CD4-positive, alpha-beta memory T cell (primary cell): ENCODE data around the gene HTR3A. TPM values are rescaled to one million over a fixed set of nuclear protein-coding genes. Genes with fewer than 3 reads are reported as not detected.

Source experiments
- CTCF ChIA-PET: fragments of 350-600 bp; sonication (Branson Sonifier 250); formaldehyde crosslinking; loops from one replicate; lab custom pipeline; 2021; ENCODE audit warnings: inconsistent platforms; ENCODE audit not compliant: partially characterized antibody; lab: Charles Lee
- POLR2A ChIA-PET: fragments of 350-600 bp; sonication (Branson Sonifier 250); formaldehyde crosslinking; loops from one replicate; lab custom pipeline; 2021; ENCODE audit not compliant: partially characterized antibody; lab: Charles Lee
- DNase-seq, 5 donors: peaks; one replicate each; pipeline versions ENCODE4 v3.0.0 to v3.0.0-alpha.2; 2020 to 2022; ENCODE audit warnings: mixed read lengths in 1 of 5
- H3K27ac ChIP-seq: one replicate; pipeline ENCODE4 v1.7.0; 2013; ENCODE audit warnings: low read depth, low read length
- H3K27me3 ChIP-seq: 2 replicates; pipeline ENCODE4 v1.7.0; 2013; ENCODE audit warnings: mild to moderate bottlenecking, low read length, moderate library complexity; ENCODE audit not compliant: insufficient read depth
- H3K36me3 ChIP-seq: 2 replicates; pipeline ENCODE4 v1.7.0; 2013; ENCODE audit warnings: mild to moderate bottlenecking, low read length, moderate library complexity; ENCODE audit not compliant: insufficient read depth
- H3K4me1 ChIP-seq: 2 replicates; pipeline ENCODE4 v1.7.0; 2013; ENCODE audit warnings: mild to moderate bottlenecking, low read length, moderate library complexity; ENCODE audit not compliant: insufficient read depth
- H3K4me3 ChIP-seq, 2 donors: one replicate each; pipeline ENCODE4 v1.7.0; 2013; ENCODE audit warnings: low read length in 2 of 2, mild to moderate bottlenecking in 1 of 2
- H3K9me3 ChIP-seq, 2 donors: one replicate each; pipeline ENCODE4 v1.7.0; 2013; ENCODE audit warnings: low read length in 2 of 2, control low read depth in 1 of 2; ENCODE audit not compliant: control insufficient read depth in 1 of 2
- H3K27ac Mint-ChIP-seq, 7 donors: one replicate each; pipeline ENCODE4 v1.8.0; 2020 to 2021; ENCODE audit warnings: mixed read lengths in 7 of 7, mild to moderate bottlenecking in 6 of 7, inconsistent platforms in 3 of 7, moderate library complexity in 3 of 7
- H3K27me3 Mint-ChIP-seq, 2 donors: one replicate each; pipeline ENCODE4 v1.8.0; 2020 to 2021; ENCODE audit warnings: mixed read lengths in 2 of 2
- H3K36me3 Mint-ChIP-seq, 2 donors: one replicate each; pipeline ENCODE4 v1.8.0; 2020 to 2021; ENCODE audit warnings: mixed read lengths in 2 of 2, inconsistent platforms in 1 of 2, mild to moderate bottlenecking in 1 of 2
- H3K4me1 Mint-ChIP-seq, 4 donors: one replicate each; pipeline ENCODE4 v1.8.0; 2020 to 2021; ENCODE audit warnings: mixed read lengths in 4 of 4, mild to moderate bottlenecking in 1 of 4
- H3K4me3 Mint-ChIP-seq, 8 donors: one replicate each; pipeline ENCODE4 v1.8.0; 2020 to 2021; ENCODE audit warnings: mixed read lengths in 8 of 8, mild to moderate bottlenecking in 7 of 8, moderate library complexity in 6 of 8, inconsistent platforms in 3 of 8
- H3K9me3 Mint-ChIP-seq, 8 donors: one replicate each; pipeline ENCODE4 v1.8.0; 2020 to 2021; ENCODE audit warnings: mixed read lengths in 8 of 8, mild to moderate bottlenecking in 5 of 8, inconsistent platforms in 3 of 8, moderate library complexity in 1 of 8
- intact Hi-C: fragments of 100-400 bp; cut with micrococcal nuclease; formaldehyde crosslinking; loops from one replicate; pipeline ENCODE4 v1.15.1; 2023
- polyA plus RNA-seq, 2 donors: library from polyadenylated mRNA; unstranded; fragments of 300-500 nt; fragmentation: Illumina TruSeq; gene quantifications; one replicate each; pipeline ENCODE4 v1.2.3, GENCODE V29; 2021
- total RNA-seq, 2 experiments: library from RNA; stranded (reverse); gene quantifications; one replicate each; pipeline ENCODE4 v1.2.3, GENCODE V29; 2021

Gene HTR3A
- total and polyA plus RNA-seq, 4 experiments from 2014 or later, result 0.23 TPM; not detected in 3

DNA sequence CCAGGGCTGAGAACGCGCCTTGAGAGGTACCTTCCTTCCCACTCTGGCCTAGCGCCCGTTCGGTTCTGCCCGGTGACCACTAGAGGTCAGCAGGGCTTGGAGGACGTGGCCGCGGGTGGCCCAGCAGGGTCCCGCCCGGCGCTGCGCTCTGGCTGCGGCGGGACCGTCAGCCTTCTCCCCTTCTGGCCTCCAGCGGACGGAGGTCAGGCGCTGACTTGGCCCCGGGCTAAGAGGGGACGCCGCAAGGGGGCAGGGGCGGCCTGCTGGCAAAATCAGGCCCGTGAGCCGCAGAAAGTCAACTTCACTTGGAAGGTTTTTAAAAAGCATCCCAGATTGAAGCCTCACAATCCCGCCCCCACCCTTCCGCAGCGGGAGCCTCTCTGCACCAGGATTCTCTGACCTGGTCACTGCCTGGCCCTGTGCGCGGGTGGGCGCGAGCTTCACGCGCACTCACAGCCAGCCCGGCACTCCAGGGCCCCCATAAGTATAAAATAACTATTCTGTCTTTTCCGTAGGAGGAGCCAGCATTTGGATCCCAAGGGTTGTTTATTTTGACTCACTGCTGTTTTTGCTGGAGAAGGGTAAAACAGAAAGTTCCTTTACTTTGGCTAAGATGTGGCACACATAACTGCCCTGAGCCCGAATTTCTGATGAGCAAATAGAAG lies 61.4 kb downstream of the HTR3A start:
- no peak overlapping the region for H3K27ac ChIP-seq
- no peaks in the 10 kb centered on the region for H3K27me3 ChIP-seq
- intact Hi-C loops, result loop anchor here (1.0 to 5.0 kb wide), 6 partner anchors 42 to 225 kb away; no protein-coding TSS in a partner anchor
- peak in 4 of 5 donors; percentile 51 to 54 (median 52) for DNase-seq
- Mint-ChIP-seq H3K9me3 (no peaks in the 10 kb centered on the region), H3K27me3 (no peaks in the 10 kb centered on the region), H3K4me1 (peaks cover 0 to 9% (median 6%) of the 10 kb centered on the region in 4 donors), H3K27ac (no peak overlapping the region), H3K4me3 (peak overlapping the region in 5 of 8 donors; percentile 7 to 54 (median 28)), H3K36me3 (no peaks in the 10 kb centered on the region)
- H3K4me3 ChIP-seq, result no peak overlapping the region
- H3K4me1 ChIP-seq, result peaks cover 6% of the 10 kb centered on the region
- POLR2A ChIA-PET, result interaction anchor here (0.7 kb wide), 1 partner anchor 224 kb away, joined by 3 read pairs; no protein-coding TSS in a partner anchor
- no peaks in the 10 kb centered on the region for H3K9me3 ChIP-seq
- H3K36me3 ChIP-seq, result no peaks in the 10 kb centered on the region
- CTCF ChIA-PET, result interaction anchor here (0.7 to 14.5 kb wide), 25 partner anchors 9 to 225 kb away, joined by 3 to 255 read pairs (median 4); no protein-coding TSS in a partner anchor

DNA sequence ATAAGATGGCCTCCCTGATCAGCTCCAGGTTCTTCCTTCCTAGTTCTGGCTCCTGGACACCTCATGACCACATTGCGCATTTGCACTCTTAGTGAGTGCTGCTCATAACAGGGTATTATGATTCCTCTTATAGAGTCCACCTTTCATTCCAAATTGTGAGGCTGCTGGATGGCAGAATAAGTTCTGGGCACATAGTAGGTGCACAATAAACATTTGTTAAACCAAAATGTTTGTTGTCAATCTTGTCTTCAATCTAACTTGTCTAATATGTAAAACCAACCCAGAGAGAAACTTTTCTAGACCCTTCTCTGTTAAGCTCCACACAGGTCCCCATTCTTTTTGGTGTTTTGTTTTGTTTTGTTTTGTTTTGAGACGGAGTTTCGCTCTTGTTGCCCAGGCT lies 62.0 kb downstream of the HTR3A start:
- intact Hi-C loops, result loop anchor here (1.0 to 5.0 kb wide), 6 partner anchors 43 to 224 kb away; no protein-coding TSS in a partner anchor
- DNase-seq, result no peak
- Mint-ChIP-seq H3K27ac (no peak overlapping the region), H3K36me3 (no peaks in the 10 kb centered on the region), H3K27me3 (no peaks in the 10 kb centered on the region), H3K4me3 (peak overlapping the region in 1 of 8 donors; percentile 54), H3K9me3 (no peaks in the 10 kb centered on the region), H3K4me1 (peaks cover 0 to 10% (median 6%) of the 10 kb centered on the region in 4 donors)
- Histone ChIP-seq H3K36me3 (no peaks in the 10 kb centered on the region), H3K9me3 (no peaks in the 10 kb centered on the region), H3K4me3 (no peak overlapping the region), H3K4me1 (peaks cover 6% of the 10 kb centered on the region), H3K27ac (no peak overlapping the region), H3K27me3 (no peaks in the 10 kb centered on the region)
- CTCF ChIA-PET, result interaction anchor here (0.7 to 14.5 kb wide), 13 partner anchors 9 to 224 kb away, joined by 3 to 255 read pairs (median 6); no protein-coding TSS in a partner anchor
- POLR2A ChIA-PET, result no interaction called here

DNA sequence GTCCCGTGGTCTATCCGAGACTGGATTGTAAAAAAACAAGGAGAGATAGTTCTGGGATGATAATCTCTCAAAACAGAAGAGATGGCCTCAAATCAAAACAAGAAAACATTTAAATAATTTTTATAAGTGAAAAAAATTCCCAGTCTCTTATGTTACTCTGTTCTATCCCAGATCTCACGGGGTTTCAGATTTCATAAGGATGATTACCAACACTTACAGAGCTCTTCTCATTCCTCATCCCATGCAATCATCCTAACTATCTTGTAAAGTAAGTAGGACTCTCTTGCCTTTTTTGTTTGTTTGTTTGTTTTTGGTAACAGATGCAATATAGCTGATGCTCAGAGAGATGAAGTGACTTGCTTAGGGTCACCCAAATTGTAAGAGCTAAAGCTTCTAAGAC lies 64.6 kb downstream of the HTR3A start:
- no peak for DNase-seq
- Mint-ChIP-seq H3K9me3 (peaks cover 0 to 3% (median 0%) of the 10 kb centered on the region in 8 donors), H3K36me3 (no peaks in the 10 kb centered on the region), H3K4me3 (no peak overlapping the region), H3K4me1 (peaks cover 8 to 24% (median 19%) of the 10 kb centered on the region in 4 donors), H3K27ac (peak overlapping the region in 1 of 7 donors; percentile 7), H3K27me3 (no peaks in the 10 kb centered on the region)
- Histone ChIP-seq H3K4me3 (no peak overlapping the region), H3K27ac (no peak overlapping the region), H3K4me1 (peaks cover 14% of the 10 kb centered on the region), H3K9me3 (no peaks in the 10 kb centered on the region), H3K36me3 (no peaks in the 10 kb centered on the region), H3K27me3 (no peaks in the 10 kb centered on the region)
- POLR2A ChIA-PET, result interaction anchor here (0.9 to 1.1 kb wide), 2 partner anchors 120 to 221 kb away, joined by 3 read pairs; no protein-coding TSS in a partner anchor
- CTCF ChIA-PET, result interaction anchor here (0.8 to 14.5 kb wide), 9 partner anchors 10 to 221 kb away, joined by 3 to 255 read pairs (median 4); no protein-coding TSS in a partner anchor
- intact Hi-C loops, result loop anchor here (5.0 kb wide), 1 partner anchor 142 kb away; no protein-coding TSS in a partner anchor

Other genes starting within 250 kb of the HTR3A start
- gene ZW10, start 201.4 kb upstream of the HTR3A start, total RNA-seq, result 1 to 10 TPM; 8.7 to 9.7 TPM
- gene ZW10, start 201.4 kb upstream of the HTR3A start, polyA plus RNA-seq, result 10 to 100 TPM; 11.3 to 14.0 TPM
- gene CLDN25, start 195.3 kb upstream of the HTR3A start, total RNA-seq, result not detected
- gene CLDN25, start 195.3 kb upstream of the HTR3A start, polyA plus RNA-seq, result not detected
- 10 to 100 TPM; 17.2 to 17.3 TPM for gene USP28, start 99.5 kb upstream of the HTR3A start, total RNA-seq
- gene USP28, start 99.5 kb upstream of the HTR3A start, polyA plus RNA-seq, result 10 to 100 TPM; 19.3 to 22.4 TPM
- gene HTR3B, start 70.3 kb upstream of the HTR3A start, total RNA-seq, result not detected
- not detected for gene HTR3B, start 70.3 kb upstream of the HTR3A start, polyA plus RNA-seq
- 1 to 10 TPM; 5.6 to 8.2 TPM for gene ZBTB16, start 84.6 kb downstream of the HTR3A start, total RNA-seq
- 10 to 100 TPM in 1 of 2 donors, 1 to 10 TPM in 1; 9.0 to 28.4 TPM for gene ZBTB16, start 84.6 kb downstream of the HTR3A start, polyA plus RNA-seq